GM19395 (cell line): ENCODE measurements around the gene EIF4G1.

Experiments used
- ATAC-seq: cut with Tn5 transposase; IDR thresholded peaks from one replicate; pipeline ENCODE4 v1.9.1; 2021; ENCODE audit warnings: mild to moderate bottlenecking, moderate library complexity; ENCODE audit not compliant: unreplicated experiment

EIF4G1 gene

GRCh38 chr3:184349563-184350470 lies 35.4 kb downstream of the EIF4G1 start:
- ATAC-seq: no peak

GRCh38 chr3:184350618-184351017 lies 36.2 kb downstream of the EIF4G1 start:
- ATAC-seq: no peak

DNA sequence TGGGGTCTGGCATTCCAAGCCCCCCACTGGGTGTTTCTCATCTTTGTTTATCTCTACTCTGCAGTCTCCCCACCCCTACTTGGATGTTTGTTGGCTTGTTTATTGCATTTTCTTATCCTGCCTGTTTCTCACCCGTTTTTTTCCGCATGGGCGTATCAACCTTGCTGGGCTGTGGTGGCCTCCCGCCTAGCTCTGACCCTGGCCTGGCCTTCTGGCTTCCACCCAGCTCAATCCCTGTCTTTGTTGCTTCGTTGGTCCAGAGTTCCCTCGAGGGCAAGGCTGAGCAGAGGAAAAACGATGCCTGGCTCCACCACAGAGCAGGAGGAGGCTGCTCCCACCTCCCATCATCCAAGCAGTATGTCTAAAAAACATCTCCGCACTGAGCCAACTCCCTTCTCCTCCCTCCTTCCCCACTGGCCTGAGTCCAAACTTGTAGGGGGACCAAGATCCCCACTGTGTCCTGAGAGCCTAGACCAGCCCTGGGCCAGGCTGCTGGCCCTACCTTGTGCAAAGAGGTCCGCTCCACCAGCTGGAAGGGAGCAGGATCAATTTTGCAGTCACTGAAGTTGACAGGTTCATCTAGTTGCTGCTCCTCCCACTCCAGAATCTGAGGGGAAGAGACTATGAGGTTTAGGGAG lies 37.2 kb downstream of the EIF4G1 start:
- no peak for ATAC-seq

DNA sequence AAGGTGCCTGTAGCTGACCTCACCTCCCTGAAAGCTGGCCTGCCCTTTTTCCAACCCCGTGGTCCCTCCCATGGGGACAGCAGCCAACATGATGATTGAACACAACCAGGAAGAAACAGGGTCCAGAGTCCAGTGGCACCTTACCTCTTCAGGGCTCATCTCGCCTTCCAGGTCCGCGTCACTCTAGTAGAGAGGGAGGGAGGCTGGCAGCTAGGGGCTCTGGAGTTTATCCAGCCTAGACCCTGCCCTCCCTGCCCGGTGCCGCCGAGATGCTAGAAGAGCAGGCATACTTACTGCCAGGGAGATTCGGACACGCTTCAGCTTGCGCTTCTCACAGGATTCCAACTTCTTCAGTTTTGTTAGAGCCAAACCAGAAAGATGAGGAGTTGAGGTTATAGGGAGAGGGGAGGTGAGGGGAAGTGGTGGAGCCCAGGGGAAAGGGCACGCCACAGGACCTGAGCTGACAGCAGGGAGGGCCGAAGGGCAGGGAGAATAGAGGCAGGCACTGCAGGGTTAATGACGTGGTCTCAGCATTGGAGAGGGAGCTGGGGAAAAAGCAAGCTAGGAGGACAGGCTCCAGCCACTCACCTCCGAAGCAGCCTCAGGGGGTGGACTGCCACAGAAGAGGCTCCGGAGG lies 37.9 kb downstream of the EIF4G1 start:
- ATAC-seq: no peak

DNA sequence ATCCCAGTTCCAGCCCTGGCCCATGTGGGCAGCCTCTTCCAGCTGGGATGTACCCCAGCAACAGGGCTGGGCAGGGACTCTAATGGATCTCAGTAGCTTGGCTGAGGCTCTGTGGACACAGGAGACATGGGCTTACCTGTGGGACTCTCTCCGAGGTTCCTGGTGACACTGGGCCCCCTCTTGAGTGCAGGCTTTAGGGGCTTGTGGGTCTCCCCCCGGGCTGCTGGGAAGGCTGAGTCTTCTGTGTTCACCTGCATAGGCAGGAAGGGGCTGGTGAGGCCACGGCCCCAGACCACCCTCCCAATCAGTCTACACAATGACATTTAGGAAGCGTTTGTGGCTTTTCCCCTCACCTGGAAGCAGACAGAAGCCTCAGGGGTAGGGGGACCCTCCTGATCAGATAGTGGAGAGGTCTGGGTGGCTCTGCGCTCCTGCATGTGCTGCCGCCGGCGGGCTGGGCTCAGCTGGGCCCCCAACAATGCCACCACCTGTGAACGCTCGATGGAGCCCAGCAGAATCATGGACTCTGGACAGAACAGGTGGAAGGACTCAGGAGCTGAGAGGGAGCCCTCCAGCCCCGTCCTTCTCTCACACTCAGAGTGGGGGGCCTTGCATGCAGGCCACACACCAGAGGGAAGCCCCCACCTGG lies 38.6 kb downstream of the EIF4G1 start:
- no peak for ATAC-seq

GRCh38 chr3:184353546-184353941 lies 39.1 kb downstream of the EIF4G1 start:
- no peak for ATAC-seq

DNA sequence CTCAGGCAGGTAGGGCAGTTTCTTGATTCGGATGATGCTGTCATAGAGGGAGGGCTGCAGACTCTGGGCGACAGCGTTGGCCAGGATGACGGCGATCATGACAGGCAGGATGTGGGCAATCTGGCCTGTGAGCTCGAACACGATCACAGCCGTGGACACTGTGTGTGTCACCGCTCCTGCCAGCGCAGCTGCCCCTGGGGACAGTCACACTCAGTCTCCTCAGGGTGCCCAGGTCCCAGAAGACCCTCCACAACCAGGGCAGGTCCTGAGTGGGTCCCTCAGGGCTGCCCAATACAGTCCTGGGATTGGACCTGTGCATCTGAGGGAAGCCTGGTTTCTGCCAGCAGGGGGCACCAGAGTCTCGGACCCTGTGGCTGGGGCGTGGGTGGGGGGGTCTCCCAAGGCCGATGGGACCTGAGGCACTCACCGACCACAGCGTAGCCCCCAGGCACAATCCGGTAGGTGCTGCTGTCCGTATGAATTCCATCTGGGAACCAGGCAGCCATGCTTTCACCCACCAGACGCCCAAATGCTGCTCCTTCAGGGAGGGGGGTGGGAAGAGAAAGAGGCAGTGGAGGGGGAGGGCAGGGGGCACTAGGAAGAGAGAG lies 39.8 kb downstream of the EIF4G1 start:
- ATAC-seq: no peak

DNA sequence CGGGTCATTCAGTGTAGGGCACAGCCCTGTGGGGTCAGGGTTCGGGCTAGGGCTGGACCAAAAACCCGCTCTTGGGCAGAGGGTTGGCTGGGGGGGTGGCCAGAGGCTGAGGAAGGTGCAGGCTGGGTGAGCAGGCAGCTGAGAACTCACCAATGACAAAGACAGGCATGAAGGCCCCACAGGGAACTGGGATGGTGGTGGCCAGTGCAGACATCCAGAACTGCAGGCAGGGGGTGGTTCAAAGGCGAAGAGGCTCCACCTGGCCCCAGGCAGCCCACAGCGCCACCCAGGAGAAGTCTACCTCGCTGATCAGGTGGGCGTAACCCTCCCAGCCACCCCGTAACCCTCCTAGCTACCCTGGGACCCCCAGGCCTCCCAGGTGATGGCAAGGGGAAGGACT lies 40.3 kb downstream of the EIF4G1 start:
- no peak for ATAC-seq

GRCh38 chr3:184355261-184356040 lies 41.0 kb downstream of the EIF4G1 start:
- no peak for ATAC-seq

DNA sequence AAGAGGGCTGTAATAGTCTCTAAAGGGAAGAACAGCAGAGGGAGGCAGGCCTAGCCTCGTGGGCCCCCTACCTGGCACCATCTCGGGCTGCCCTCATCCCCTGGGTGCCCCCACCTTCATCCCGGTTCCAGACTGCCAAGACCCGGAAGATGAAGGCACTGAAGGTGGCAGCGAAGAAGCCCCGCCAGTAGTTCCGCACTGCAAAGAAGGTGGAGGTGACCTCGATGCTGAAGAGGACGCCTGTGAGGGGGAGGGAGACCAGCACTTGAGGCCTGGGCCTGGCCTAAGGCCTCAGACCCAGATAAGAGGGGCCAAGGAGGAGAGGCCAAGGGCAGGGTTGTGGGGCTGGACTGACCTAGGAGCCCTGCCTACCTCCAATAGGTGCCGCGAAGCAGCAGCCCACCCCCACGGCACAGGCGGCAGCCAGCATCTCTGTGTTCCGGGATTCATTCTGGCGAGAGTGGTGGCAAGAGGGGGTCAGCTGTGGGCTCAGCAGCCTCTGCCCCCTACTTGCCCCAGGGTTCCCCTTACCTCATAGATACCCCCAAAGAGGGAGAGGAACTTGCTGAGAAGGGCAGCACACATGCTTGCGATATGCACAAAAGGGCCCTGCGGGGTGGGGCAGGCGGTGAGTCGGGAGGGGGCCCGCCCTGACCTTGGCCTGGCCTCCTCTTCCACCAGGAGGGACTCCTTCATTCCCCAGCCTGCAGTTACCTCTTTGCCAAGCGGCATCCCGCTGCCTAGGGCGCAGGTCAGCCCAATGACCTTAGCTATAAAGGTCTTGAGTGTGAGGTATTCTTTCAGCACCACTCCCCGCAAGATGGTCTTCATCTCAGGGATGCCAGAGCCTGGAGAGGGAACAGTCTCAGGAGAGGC lies 43.1 kb downstream of the EIF4G1 start:
- ATAC-seq: no peak

- ATAC-seq: no peak
Measured at GRCh38 chr3:184358124-184358767, 43.8 kb downstream of the EIF4G1 start.

DNA sequence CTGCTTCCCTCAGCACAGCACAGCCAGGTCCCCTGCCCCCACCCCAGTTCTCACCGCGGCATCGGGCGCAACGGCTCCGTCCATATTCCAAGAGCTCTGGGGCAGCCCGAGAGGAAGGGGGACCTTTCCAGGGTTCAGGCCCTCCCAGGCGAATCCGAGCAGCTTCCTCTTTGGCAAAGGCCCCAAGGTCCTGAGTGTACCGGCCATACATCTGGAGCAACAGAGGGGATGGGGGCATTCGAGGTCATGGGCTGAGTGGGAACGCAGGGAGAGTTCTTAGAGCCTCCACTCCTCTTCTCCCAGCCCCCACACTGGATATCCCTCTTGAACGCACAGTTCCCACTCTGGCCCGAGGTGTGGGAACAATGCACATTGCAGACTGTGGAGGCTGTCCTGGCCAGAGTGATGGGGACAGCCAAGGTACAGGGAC lies 44.5 kb downstream of the EIF4G1 start:
- ATAC-seq: no peak

DNA sequence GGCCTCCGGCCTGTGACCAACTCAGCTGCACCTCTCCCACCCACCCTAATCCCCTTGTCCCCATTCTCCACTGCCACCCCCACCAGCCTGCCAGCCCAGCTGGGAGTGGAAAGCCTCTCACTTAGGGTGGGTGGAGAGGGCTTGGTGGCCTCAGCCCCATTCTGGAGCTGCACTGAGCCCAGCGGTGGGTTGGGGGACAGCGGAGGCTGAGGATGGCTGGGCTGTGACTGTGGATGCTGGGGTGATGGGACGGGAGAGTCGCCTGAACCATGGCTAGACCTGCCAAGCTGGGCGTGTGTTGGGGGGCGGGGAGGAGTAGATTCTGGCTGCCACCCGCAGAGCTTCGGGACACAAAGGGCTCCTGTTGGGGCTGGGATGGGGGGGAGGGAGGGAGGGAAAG lies 45.2 kb downstream of the EIF4G1 start:
- ATAC-seq: no peak

GRCh38 chr3:184360070-184360928 lies 45.9 kb downstream of the EIF4G1 start:
- no peak for ATAC-seq

DNA sequence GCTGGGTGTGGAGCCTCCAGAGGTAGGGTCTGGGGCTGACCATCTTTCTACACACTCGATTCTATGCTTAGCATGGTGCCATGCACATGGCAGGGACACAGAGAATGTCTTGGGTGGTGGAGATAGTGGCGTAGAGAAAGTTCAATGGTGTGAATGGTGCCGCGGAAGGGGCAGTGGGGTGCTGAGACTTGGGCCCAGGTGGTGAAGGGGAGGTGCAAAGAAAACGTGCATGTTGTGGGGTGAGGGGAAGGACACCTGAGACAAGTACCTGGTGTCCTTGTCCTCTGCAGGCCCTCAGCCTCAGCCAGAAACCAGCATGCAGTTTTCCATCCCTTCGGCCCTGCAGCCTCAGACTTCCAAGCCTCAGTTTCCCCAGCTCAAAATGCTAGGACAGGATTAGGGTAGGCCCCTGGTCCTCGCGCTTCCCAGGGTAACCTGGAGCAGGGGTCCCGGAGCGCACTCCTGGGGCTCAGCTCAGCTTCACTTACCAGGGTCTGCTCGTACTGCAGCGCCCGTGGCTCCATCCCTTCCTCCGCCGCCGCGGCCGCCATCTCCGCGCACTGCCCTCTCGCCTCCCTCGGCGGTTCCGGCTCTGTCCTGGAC lies 46.6 kb downstream of the EIF4G1 start:
- ATAC-seq: peak; percentile 9

DNA sequence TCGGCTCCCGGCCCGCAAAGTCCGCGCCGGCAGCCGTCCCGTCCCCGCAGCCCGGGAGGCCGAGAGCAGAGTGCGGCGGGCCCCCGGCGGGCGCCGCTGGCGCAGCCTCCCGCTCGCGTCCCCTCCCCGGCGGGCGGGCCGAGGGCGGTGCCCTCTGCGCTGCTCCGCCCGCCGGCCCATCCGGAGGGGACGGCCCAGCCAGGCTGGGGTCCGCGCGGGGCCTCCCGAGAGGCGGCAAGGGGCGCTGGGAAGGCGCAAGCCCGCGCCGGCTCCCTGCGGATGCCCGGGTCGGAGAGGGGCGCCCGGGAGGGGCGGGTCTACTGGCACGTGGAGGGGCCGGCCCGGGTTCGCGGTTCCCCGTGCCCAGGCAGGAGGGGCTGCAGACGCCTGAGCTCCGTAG lies 47.1 kb downstream of the EIF4G1 start, which contains the start of the genes CLCN2 and POLR2H:
CLCN2 (minus strand) TSS at position 74 of the 400 bp plus-strand sequence. CDS start 126 bp downstream, outside the sequence.
POLR2H (plus strand) TSS at position 179 of the 400 bp plus-strand sequence. CDS start 1,783 bp downstream, outside the sequence.
- ATAC-seq: peak; percentile 21
